ENCODE results near the gene IKZF2.
"Not testable (repeated sequence)": the region's sequence is repeated elsewhere in the genome, so short reads cannot be mapped to it uniquely, and the experiment has no call there.

IKZF2 gene

GRCh38 chr2:213021971-213022899, 129.2 kb downstream of the IKZF2 start:
- no peak for DNase-seq

- DNase-seq: not testable (repeated sequence)
Observed at GRCh38 chr2:213020913-213021312, 130.5 kb downstream of the IKZF2 start.

GRCh38 chr2:213020268-213020667, 131.1 kb downstream of the IKZF2 start:
- DNase-seq: no peak

- no peak for DNase-seq
Observed at GRCh38 chr2:213019368-213019767, 132.0 kb downstream of the IKZF2 start.

GRCh38 chr2:213018340-213018901, 133.0 kb downstream of the IKZF2 start:
- no peak for DNase-seq

GRCh38 chr2:213017404-213017803, 134.0 kb downstream of the IKZF2 start:
- DNase-seq: no peak

GRCh38 chr2:213016984-213017351, 134.4 kb downstream of the IKZF2 start:
- no peak for DNase-seq

GRCh38 chr2:213016166-213016983, 135.0 kb downstream of the IKZF2 start:
- DNase-seq: no peak

GRCh38 chr2:213015387-213016165, 135.8 kb downstream of the IKZF2 start:
- DNase-seq: no peak

- no peak for DNase-seq
Observed at GRCh38 chr2:213013979-213014378, 137.4 kb downstream of the IKZF2 start.

GRCh38 chr2:213011505-213011904, 139.9 kb downstream of the IKZF2 start:
- no peak for DNase-seq

GRCh38 chr2:213010106-213010779, 141.2 kb downstream of the IKZF2 start:
- DNase-seq: no peak

- no peak for DNase-seq
Observed at GRCh38 chr2:213007290-213007838, 144.0 kb downstream of the IKZF2 start.

GRCh38 chr2:213004197-213004821, 147.1 kb downstream of the IKZF2 start:
- no peak for DNase-seq

- no peak for DNase-seq
Observed at GRCh38 chr2:213002383-213002782, 149.0 kb downstream of the IKZF2 start.

GRCh38 chr2:213001297-213001910, 150.0 kb downstream of the IKZF2 start:
- DNase-seq: no peak

GRCh38 chr2:212998626-212999359, 152.6 kb downstream of the IKZF2 start:
- no peak for DNase-seq

GRCh38 chr2:212997526-212998020, 153.8 kb downstream of the IKZF2 start:
- DNase-seq: no peak

- no peak for DNase-seq
Observed at GRCh38 chr2:212995920-212996319, 155.5 kb downstream of the IKZF2 start.

GRCh38 chr2:212994976-212995375, 156.4 kb downstream of the IKZF2 start:
- DNase-seq: no peak

Measured in NCI-H187 (cell line).